ENCODE results near the gene GOLGA6B.
A peak's percentile ranks its signal among the peaks of the same experiment; 100 is the strongest.

- TF ChIP-seq POLR2A (IDR thresholded peaks at IDR 0.05) (peak; percentile 58 to 60), CTCF (IDR thresholded peaks at IDR 0.05) (no peak), POLR2AphosphoS5 (IDR thresholded peaks at IDR 0.05) (peak; percentile 72 to 86 (median 80)), EP300 (IDR thresholded peaks at IDR 0.05) (no peak)
These were observed 31.7 kb downstream of the GOLGA6B start, which contains the start of the genes BBS4 and HIGD2B for GRCh38 chr15:72685925-72686794.

Data from sigmoid colon (tissue), 4 donors.